SK-N-SH treated with all-trans-retinoic acid at 6 μM for 48 hours (cell line): ENCODE measurements around the gene SERPINE2.

Source experiments
- ARNTL ChIP-seq: fragments of 450-650 bp; formaldehyde crosslinking; IDR thresholded peaks from 2 replicates; pipeline ENCODE4 v1.5.0; 2020; ENCODE audit warnings: low read depth, mild to moderate bottlenecking, moderate library complexity, borderline replicate concordance
- GLIS3 ChIP-seq: fragments of 250-450 bp; sonication (Bioruptor Pico); IDR thresholded peaks from 2 replicates; pipeline ENCODE4 v1.5.0; 2020; ENCODE audit warnings: mild to moderate bottlenecking, moderate library complexity

DNA sequence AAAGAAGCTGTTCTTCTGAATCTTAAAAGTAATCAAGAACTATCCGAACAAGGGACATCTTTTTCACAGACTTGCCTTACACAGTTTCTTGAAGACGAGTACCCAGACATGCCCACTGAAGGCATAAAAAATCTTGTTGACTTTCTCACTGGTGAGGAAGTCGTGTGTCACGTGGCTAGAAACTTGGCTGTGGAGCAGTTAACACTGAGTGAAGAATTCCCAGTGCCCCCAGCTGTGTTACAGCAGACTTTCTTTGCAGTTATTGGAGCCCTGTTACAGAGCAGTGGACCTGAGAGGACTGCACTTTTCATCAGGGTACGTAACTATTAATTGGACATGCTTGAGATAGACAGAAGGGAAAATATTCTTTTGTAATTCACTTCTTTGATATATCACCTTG, 79.4 kb downstream of the SERPINE2 start:
- no peak for TF ChIP-seq ARNTL (CRISPR knock-in tag)
- TF ChIP-seq GLIS3 (CRISPR knock-in tag), result no peak
